ENCODE data around the gene MMP28. TPM values are rescaled to one million over a fixed set of nuclear protein-coding genes. Genes with fewer than 3 reads are reported as not detected.

The MMP28 gene
- total and polyA plus RNA-seq, 12 donors: 0.67 to 11.1 (median 4.6) TPM

DNA sequence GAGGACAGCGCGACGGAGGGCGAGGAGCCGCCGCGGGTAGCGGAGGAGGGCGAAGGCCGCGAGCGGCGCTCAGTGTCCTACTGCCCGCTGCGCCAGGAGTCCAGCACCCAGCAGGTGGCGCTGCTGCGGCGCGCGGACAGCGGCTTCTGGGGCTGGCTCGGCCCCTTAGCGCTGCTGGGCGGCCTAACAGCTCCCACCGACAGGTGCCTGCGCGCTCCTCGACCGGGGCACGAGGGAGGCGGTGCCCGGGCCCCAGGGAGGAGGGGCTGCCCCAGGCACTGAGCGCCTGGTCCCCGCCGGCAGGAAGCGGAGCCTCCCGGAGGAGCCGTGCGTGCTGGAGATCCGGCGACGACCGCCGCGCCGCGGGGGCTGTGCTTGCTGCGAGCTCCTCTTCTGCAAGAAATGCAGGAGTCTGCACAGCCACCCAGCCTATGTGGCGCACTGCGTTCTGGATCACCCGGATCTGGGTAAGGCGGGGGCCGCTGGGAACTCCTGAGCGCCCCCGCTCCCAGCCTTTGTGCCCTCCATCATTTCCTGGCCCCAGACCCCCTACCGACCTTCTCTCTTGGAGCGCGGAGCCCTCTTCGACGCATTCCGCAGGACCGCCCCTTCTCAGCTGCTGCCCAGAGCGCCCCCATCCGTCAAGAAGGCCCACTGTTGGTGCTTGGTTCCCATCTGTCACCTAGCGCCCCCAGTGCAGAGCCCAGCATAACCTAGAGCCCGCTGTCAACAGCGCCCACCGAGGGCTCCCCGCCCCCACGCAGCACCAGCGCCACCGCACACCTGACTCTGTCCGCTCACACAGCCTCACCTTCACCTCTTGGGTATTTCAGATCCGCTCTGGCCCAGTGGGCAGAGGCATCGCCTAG is 31.1 kb downstream of the MMP28 start:
- no peaks in the 10 kb centered on the region for H3K36me3 ChIP-seq (replicated peaks in 1 of 2)
- intact Hi-C loops (cut with DNase I): loop anchor here in 1 of 2 donors (2.0 kb wide), 1 partner anchor 40 kb away; no protein-coding TSS in a partner anchor
- 4 to 19% (median 8%) methylated on average over 21 to 75 of the region's 75 CpGs for WGBS, 4 donors
- peaks cover 5 to 11% of the 10 kb centered on the region in 2 donors for H3K4me1 ChIP-seq (replicated peaks in 1 of 2)
- peak overlapping the region in 2 of 5 donors; percentile 54 to 55 for H3K27ac ChIP-seq
- peak; percentile 87 to 93 (median 90) for DNase-seq
- H3K27me3 ChIP-seq: no peaks in the 10 kb centered on the region
- no peaks in the 10 kb centered on the region for H3K9me3 ChIP-seq (replicated peaks in 1 of 3)
- TF ChIP-seq POLR2A (IDR thresholded peaks at IDR 0.05): no peak
- TF ChIP-seq CTCF (IDR thresholded peaks at IDR 0.05): peak; percentile 74 to 99 (median 91)
- H3K4me3 ChIP-seq: peak overlapping the region in 2 of 4 donors; percentile 18 to 60

DNA sequence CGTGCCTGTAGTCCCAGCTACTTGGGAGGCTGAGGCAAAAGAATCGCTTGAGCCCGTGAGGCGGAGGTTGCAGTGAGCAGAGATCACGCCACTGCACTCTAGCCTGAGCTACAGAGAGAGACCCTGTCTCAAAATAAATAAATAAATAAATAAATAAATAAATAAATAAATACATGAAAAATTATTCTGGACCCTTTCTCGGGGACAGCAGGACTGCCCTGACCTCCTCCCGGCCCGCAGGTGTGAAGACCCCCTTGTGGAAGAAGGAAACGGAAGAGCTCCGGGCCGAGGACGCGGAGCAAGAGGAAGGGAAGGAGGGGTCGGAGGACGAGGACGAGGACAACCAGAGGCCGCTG is 31.7 kb downstream of the MMP28 start:
- intact Hi-C loops (cut with DNase I): loop anchor here in 1 of 2 donors (2.0 kb wide), 1 partner anchor 41 kb away; no protein-coding TSS in a partner anchor
- peaks cover 5 to 11% of the 10 kb centered on the region in 2 donors for H3K4me1 ChIP-seq (replicated peaks in 1 of 2)
- peak overlapping the region in 2 of 4 donors; percentile 18 to 60 for H3K4me3 ChIP-seq
- H3K27me3 ChIP-seq: no peaks in the 10 kb centered on the region
- no peaks in the 10 kb centered on the region for H3K36me3 ChIP-seq (replicated peaks in 1 of 2)
- peak overlapping the region in 1 of 5 donors; percentile 55 for H3K27ac ChIP-seq
- no peak for DNase-seq
- WGBS, 4 donors: 28 to 33% (median 32%) methylated on average over 16 to 17 of the region's 17 CpGs
- no peaks in the 10 kb centered on the region for H3K9me3 ChIP-seq (replicated peaks in 1 of 3)
- no peak for TF ChIP-seq POLR2A (IDR thresholded peaks at IDR 0.05)

DNA sequence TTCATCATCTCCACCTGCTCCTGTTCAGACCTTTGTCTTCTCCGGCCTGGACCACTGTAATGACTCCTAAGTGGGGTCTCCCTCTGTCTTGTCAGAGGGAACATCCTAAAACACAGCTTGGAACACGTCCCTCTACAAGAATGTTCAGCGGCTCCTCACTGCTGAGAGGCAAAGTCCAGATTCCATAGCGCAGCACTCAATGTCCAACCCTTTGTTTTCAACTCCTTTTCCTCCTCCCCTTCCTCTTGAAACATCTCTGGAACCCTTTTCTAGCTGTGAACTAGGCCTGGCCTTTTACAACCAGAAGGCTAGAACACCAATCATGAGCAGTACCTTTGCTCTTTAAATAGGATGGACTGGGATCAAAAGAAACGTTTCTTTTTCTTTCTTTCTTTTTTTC is 33.8 kb downstream of the MMP28 start:
- no peak for TF ChIP-seq CTCF (IDR thresholded peaks at IDR 0.05)
- TF ChIP-seq POLR2A (IDR thresholded peaks at IDR 0.05): no peak
- H3K27ac ChIP-seq: no peak overlapping the region
- H3K27me3 ChIP-seq: no peaks in the 10 kb centered on the region
- intact Hi-C loops (cut with DNase I): no loop called here
- H3K4me1 ChIP-seq (replicated peaks in 1 of 2): peaks cover 5 to 11% of the 10 kb centered on the region in 2 donors
- H3K36me3 ChIP-seq (replicated peaks in 1 of 2): no peaks in the 10 kb centered on the region
- H3K4me3 ChIP-seq: no peak overlapping the region
- DNase-seq: no peak
- H3K9me3 ChIP-seq (replicated peaks in 1 of 3): no peaks in the 10 kb centered on the region
- 78 to 88% (median 84%) methylated on average over 5 of the region's 5 CpGs for WGBS, 4 donors

DNA sequence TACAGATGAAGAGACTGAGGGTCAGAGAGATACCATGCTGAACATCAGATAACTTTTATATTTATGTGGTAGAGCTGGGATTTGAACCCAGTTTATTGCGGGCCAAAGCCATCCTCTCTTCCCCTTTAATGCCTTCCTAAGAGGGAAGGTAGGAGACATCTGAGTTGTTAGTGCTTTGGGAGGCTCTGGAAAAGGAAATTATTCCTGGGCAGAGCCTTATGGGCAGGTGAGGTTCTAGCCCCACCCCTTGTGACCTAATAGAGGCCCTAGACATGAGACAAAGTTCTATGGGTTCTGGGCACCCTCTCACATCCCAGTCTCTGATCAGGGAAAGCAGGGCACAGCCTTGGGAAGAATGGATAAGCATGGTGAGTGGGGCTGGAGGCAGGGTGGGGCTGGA is 34.9 kb downstream of the MMP28 start, which contains the start of gene C17orf50:
Gene C17orf50 (plus strand): TSS at position 301 of the 400 bp plus-strand sequence. CDS start 55 bp downstream, at position 356.
- Histone ChIP-seq H3K27me3 (no peaks in the 10 kb centered on the region), H3K27ac (no peak within 1 kb of the TSS), H3K4me3 (no peak within 1 kb of the TSS), H3K9me3 (replicated peaks in 1 of 3) (no peaks in the 10 kb centered on the region), H3K36me3 (replicated peaks in 1 of 2) (no peaks in the 10 kb centered on the region), H3K4me1 (replicated peaks in 1 of 2) (peaks cover 5 to 11% of the 10 kb centered on the region in 2 donors)
- no peak for DNase-seq
- intact Hi-C loops (cut with DNase I): no loop called here
- TF ChIP-seq POLR2A (IDR thresholded peaks at IDR 0.05) (no peak), CTCF (IDR thresholded peaks at IDR 0.05) (no peak)
- WGBS, 4 donors: 52 to 100% (median 80%) methylated on average over 1 of the region's 1 CpG
